ENCODE results near the gene FGF19. TPM values are rescaled to one million over a fixed set of nuclear protein-coding genes. Genes with fewer than 3 reads are reported as not detected.

Gene FGF19
- total RNA-seq, 1 donor from 2014 or later, result 0.21 TPM

- Mint-ChIP-seq H3K4me1 (peaks cover 21% of the 10 kb centered on the region), H3K36me3 (ENCODE audit: low read depth) (no peaks in the 10 kb centered on the region), H3K4me3 (no peak overlapping the region), H3K9me3 (no peaks in the 10 kb centered on the region), H3K27ac (ENCODE audit: unreplicated experiment) (no peak overlapping the region), H3K27me3 (ENCODE audit: low read depth) (peaks cover 66% of the 10 kb centered on the region)
- no peak for DNase-seq (ENCODE audit: low read depth, low spot score)
- TF ChIP-seq, protein P1, sequence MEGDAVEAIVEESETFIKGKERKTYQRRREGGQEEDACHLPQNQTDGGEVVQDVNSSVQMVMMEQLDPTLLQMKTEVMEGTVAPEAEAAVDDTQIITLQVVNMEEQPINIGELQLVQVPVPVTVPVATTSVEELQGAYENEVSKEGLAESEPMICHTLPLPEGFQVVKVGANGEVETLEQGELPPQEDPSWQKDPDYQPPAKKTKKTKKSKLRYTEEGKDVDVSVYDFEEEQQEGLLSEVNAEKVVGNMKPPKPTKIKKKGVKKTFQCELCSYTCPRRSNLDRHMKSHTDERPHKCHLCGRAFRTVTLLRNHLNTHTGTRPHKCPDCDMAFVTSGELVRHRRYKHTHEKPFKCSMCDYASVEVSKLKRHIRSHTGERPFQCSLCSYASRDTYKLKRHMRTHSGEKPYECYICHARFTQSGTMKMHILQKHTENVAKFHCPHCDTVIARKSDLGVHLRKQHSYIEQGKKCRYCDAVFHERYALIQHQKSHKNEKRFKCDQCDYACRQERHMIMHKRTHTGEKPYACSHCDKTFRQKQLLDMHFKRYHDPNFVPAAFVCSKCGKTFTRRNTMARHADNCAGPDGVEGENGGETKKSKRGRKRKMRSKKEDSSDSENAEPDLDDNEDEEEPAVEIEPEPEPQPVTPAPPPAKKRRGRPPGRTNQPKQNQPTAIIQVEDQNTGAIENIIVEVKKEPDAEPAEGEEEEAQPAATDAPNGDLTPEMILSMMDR (conservative IDR thresholded peaks at IDR 0.05), result no peak
Observed at GRCh38 chr11:69716891-69717747, 13.3 kb upstream of the FGF19 start.

DNA sequence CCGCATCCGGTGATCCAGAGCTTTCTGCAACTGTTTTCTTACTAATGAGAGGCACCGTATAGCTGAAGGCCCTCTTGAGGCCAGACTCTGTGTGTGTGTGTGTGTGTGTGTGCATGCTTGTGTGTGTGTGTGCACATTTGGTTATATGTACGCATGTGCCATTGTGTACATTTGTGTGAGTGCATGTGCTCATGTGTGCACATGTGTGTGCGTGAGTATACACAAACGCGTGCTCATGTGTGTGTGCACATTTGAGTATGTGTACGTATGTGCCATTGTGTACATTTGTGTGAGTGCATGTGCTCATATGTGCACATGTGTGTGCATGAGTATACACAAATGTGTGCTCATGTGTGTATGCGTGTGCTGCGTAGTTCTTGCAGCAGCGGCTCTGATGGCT, 12.3 kb upstream of the FGF19 start:
- TF ChIP-seq, protein P1 (conservative IDR thresholded peaks at IDR 0.05), result no peak
- Mint-ChIP-seq H3K4me1 (peaks cover 25% of the 10 kb centered on the region), H3K4me3 (no peak overlapping the region), H3K27me3 (ENCODE audit: low read depth) (peaks cover 67% of the 10 kb centered on the region), H3K9me3 (no peaks in the 10 kb centered on the region), H3K27ac (ENCODE audit: unreplicated experiment) (no peak overlapping the region), H3K36me3 (ENCODE audit: low read depth) (no peaks in the 10 kb centered on the region)
- DNase-seq (ENCODE audit: low read depth, low spot score), result no peak

GRCh38 chr11:69715446-69715845, 11.6 kb upstream of the FGF19 start:
- H3K4me3 Mint-ChIP-seq, result no peak overlapping the region
- DNase-seq (ENCODE audit: low read depth, low spot score), result no peak
- H3K36me3 Mint-ChIP-seq (ENCODE audit: low read depth), result no peaks in the 10 kb centered on the region
- peaks cover 19% of the 10 kb centered on the region for H3K4me1 Mint-ChIP-seq
- H3K27me3 Mint-ChIP-seq (ENCODE audit: low read depth), result peaks cover 66% of the 10 kb centered on the region
- no peak overlapping the region for H3K27ac Mint-ChIP-seq (ENCODE audit: unreplicated experiment)
- H3K9me3 Mint-ChIP-seq, result no peaks in the 10 kb centered on the region
- TF ChIP-seq, protein P1 (conservative IDR thresholded peaks at IDR 0.05), result no peak

DNA sequence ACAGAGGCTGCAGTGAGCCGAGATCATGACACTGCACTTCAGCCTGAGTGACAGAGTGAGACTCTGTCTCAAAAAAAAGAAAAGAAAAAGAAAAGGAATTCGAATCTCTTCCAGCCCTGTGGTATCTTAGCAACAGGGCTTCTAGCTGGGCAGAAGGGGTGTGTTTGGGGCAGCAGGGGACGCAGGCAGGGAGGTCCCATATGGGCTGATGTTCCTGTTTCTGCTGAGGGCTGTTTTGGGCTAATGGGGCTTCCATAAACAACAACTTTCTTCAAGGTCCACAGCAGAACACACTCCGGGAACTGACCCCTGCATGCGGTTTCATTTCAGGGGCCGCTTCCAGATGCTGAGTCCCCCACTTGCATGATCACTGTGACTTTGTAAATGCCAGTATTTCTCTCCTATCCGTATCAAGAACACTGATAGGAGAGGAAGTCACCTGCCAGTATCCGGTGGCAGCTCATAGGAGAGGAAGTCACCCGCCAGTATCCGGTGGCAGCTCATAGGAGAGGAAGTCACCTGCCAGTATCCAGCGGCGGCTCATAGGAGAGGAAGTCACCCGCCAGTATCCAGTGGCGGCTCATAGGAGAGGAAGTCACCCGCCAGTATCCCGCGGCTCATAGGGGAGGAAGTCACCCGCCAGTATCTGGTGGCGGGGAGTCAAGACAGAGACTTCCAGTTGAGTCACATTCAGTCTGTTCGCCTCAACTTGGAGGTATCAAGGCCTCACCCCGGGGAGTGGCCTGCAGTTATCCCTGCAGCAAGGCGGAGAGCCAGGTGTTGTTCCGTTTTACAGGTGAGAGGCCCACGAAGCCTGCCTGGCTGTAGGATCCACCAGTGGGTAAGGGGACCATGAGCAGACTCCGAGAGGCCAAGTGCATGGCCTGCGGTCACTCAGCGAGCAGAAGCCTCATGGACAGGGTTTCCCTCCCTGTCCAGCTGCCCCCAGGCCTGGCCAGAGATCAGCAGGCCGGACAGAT, 8.3 kb upstream of the FGF19 start:
- no peaks in the 10 kb centered on the region for H3K9me3 Mint-ChIP-seq
- peak overlapping the region; percentile 72 for H3K27ac Mint-ChIP-seq (ENCODE audit: unreplicated experiment)
- peaks cover 10% of the 10 kb centered on the region for H3K4me1 Mint-ChIP-seq
- no peak overlapping the region for H3K4me3 Mint-ChIP-seq
- TF ChIP-seq, protein P1 (conservative IDR thresholded peaks at IDR 0.05), result no peak
- peaks cover 64% of the 10 kb centered on the region for H3K27me3 Mint-ChIP-seq (ENCODE audit: low read depth)
- H3K36me3 Mint-ChIP-seq (ENCODE audit: low read depth), result no peaks in the 10 kb centered on the region
- DNase-seq (ENCODE audit: low read depth, low spot score), result no peak

GRCh38 chr11:69708736-69709401, 5.0 kb upstream of the FGF19 start:
- no peak overlapping the region for H3K27ac Mint-ChIP-seq (ENCODE audit: unreplicated experiment)
- H3K4me3 Mint-ChIP-seq, result no peak overlapping the region
- H3K4me1 Mint-ChIP-seq, result peaks cover 18% of the 10 kb centered on the region
- TF ChIP-seq, protein P1 (conservative IDR thresholded peaks at IDR 0.05), result no peak
- peaks cover 71% of the 10 kb centered on the region for H3K27me3 Mint-ChIP-seq (ENCODE audit: low read depth)
- H3K36me3 Mint-ChIP-seq (ENCODE audit: low read depth), result no peaks in the 10 kb centered on the region
- DNase-seq (ENCODE audit: low read depth, low spot score), result no peak
- no peaks in the 10 kb centered on the region for H3K9me3 Mint-ChIP-seq
